Activated naive CD4-positive, alpha-beta T cell treated with anti-CD3 and anti-CD28 coated beads, Interleukin-2, amount 50 U/mL, for 16 hours (primary cell): ENCODE data around the gene SLC35G6.
A peak's percentile ranks its signal among the peaks of the same experiment; 100 is the strongest.
"Not testable (repeated sequence)": the region's sequence is repeated elsewhere in the genome, so short reads cannot be mapped to it uniquely, and the experiment has no call there.

Experiments used
- DNase-seq: peaks from one replicate; pipeline ENCODE4 v3.0.0-alpha.2; 2020

Gene SLC35G6

DNA sequence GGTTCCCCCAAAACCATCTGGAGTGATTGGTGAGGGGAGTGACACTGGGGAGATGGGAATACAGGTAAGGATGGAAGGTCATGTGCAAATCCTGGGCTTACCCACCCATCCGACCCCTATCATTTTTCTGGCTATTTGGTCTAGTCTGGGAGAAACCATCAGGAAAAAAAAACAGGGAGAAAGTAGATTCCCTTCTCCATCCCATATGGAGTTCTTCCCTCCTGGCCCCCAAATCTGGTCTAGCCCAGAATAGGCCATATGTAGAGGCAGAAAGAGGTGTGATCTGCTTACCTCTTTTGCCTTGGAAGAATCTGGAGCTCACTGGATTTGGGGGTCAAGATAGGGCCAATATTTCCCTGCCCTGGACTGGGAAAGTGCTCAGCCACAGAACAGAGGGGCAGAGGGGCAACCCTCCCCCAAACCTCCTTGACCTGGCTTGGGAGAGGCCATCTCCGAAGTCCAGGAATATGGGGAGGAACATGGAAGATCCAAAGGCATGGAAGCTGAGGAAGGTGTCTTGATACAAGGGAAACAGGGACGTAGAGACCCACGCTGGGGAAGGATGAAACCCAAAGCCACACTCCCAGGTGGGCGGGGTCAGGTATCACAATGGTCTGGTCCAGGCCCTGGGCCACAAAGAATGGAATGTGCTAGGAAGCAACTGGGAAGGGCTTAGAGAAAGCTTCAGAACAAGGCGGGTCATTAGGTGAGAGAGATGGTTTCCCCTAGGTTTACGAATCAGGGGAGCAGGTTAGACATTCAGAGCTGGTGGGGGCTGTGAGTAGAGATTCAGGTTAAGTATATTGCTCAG, 20.2 kb upstream of the SLC35G6 start:
- DNase-seq: no peak

- no peak for DNase-seq
Measured at GRCh38 chr17:7462474-7463371, 18.5 kb upstream of the SLC35G6 start.

DNA sequence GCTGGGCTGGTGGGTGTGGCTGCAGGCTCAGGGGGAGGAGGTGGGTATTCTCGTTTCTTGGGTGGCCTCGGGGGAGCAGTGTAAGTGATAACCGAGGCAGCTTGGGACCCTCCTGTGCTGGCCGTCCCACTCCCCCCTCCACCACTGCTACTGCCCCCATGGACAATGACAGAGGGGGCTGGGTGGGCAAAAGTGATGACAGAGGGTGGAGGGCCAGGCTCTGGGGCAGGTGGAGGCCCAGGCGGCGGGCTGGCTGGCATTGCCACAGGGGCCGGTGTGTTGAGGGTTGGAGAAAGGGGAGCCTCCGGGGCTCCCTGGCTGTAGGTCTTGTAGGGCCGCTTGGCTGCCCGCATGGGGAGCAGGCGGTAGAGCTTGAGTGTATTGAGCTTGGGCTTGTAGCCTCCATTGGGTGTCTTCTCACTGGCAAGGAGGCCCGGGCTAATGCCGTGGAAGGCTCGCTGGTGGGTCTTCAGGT, 17.8 kb upstream of the SLC35G6 start:
- no peak for DNase-seq

GRCh38 chr17:7464081-7464480, 17.2 kb upstream of the SLC35G6 start:
- no peak for DNase-seq

- no peak for DNase-seq
Measured at GRCh38 chr17:7465597-7466275, 15.5 kb upstream of the SLC35G6 start.

GRCh38 chr17:7466318-7466638, 15.0 kb upstream of the SLC35G6 start:
- DNase-seq: no peak

DNA sequence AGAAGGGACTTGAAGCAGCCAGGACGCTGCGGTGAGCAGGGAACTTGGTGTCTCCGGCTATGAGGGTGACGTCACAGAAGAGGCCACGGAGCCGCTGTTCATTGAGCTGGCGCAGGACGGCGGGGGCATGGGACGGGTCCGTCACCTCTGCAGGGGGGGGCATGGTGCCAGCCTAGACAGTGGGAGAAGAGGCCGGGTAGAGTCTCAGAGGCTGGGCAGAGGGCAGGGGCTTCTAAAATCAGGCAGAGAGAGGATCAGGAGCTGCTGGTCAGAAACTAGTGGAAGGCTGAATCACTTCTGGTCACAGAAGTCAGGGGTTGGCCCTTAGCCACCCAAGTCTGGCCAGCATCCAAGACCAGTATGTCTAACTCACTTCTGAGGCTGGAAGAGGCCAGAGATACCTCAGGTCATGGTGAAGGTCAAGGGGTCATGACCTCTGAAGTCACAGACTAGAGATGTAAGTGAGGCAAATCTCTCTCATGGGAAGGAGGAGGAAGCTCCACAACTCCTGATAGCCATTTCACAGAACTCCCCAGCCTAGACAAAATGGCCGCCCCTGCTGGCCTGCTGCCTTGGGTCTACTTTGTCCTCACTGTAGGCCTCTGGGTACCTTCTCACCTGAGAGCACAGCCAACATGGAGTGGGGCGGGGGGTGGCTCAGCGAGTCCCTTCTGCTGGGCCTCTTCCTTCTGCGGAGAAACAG, 14.5 kb upstream of the SLC35G6 start:
- DNase-seq: no peak

- DNase-seq: no peak
Measured at GRCh38 chr17:7467498-7467897, 13.7 kb upstream of the SLC35G6 start.

- DNase-seq: no peak
Measured at GRCh38 chr17:7468290-7468689, 13.0 kb upstream of the SLC35G6 start.

- DNase-seq: no peak
Measured at GRCh38 chr17:7468804-7469389, 12.3 kb upstream of the SLC35G6 start.

GRCh38 chr17:7469843-7470242, 11.4 kb upstream of the SLC35G6 start:
- DNase-seq: not testable (repeated sequence)

GRCh38 chr17:7470457-7470973, 10.7 kb upstream of the SLC35G6 start:
- DNase-seq: not testable (repeated sequence)

GRCh38 chr17:7471729-7472128, 9.5 kb upstream of the SLC35G6 start:
- no peak for DNase-seq

DNA sequence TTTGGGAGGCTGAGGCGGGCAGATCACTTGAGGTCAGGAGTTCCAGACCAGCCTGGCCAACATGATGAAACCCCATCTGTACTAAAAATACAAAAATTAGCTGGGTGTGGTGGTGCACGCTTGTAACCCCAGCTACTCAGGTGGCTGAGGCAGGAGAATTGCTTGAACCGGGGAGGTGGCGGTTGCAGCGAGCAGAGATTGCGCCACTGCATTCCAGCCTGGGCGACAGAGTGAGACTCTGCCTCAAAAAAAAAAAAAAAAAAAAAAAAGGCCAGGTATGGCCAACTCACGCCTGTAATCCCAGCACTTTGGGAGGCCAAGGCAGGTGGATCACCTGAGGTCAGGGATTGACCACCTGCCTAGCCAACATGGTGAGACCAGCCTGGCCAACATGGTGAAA, 6.5 kb upstream of the SLC35G6 start:
- not testable (repeated sequence) for DNase-seq

DNA sequence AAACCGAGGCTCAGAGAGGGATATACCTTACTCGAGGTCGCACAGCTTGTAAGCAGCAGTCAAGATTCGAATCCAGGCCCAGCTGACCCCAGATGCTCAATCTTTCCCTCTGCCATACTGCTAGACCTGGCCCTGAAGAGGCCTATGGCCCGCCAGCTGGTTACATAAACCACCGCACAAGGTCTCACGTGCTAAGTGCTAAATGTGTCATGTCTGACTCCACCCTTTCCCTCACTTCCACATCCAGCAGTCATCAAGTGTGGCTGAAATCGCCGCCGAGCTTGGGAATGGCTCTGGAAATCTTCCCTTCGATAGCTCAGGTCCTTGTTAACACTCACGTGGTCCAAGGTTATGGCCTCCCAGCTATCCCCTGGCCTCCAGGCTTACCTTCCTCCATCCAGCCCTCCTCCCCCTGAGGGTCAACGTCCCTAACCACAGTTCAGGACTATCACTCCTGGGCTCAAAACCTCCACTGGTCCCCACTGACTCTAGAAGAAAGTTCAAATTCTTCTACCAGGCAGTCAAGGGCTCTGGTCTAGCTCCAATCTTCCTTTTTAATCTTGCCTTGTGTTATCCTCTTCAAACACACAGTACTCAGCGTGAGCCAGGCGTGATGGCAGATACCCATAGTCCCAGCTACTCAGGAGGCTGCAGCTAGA, 5.4 kb upstream of the SLC35G6 start:
- DNase-seq: no peak

DNA sequence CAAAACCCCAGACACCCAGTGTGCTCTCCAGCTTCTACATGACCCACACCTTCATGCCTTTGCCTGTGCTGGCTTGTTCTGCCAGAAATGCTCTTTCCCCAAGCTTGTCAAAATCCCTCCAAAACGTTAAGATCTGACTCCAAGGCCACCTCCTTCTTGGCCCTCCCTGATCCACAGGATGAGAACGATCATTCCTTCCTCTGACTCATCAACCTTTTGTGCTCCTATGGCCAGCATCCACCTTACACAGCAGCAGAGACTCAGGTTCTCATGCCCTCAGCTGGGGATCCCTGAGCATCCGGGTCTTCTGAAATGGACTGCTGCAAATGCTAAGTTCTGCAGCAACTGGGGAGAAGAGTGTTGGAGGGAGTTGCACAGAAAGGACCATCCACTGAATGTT, 4.8 kb upstream of the SLC35G6 start:
- no peak for DNase-seq

GRCh38 chr17:7476951-7477350, 4.3 kb upstream of the SLC35G6 start:
- no peak for DNase-seq

DNA sequence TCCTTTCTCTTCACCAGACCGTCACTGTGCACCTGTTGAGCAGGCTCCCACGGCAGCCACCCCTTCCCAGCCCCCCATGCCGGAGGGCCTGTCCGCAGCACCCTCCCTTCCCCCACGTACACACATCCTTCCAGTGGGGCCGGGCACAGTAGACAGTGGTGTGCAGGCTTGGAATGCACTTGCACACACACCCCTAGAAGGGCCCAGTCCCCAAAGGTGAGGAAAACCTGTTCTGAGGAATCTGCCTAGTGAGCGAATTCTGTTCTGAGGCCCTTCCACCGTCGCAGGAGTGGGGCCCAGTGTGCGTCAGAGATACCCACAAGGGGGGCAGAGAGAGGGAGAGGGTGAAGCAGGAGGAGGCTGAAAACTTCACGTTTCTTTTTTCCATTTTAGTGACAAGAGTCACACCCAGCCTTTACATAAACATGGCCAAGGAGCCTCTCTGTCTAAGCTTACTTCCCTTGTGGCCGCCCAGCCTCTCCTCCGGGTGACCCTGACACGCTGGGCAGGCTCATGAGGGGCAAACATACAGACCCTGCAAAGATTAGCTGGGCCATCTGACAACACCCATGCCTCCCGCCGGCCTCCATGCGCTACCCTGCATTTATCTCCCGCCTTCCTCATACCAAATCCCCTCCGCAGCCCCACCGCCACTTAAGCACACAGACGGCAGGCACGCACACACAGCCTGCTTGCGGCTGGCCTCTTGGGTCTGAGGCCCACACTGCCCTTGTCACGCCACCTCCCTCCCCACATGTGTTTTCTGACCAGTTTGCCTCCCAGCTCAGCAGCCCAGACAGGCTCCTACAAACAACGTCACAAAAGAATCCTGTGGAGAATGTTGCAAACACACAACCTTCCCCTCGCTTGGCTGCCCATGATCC, 3.6 kb upstream of the SLC35G6 start:
- peak; percentile 40 for DNase-seq

- peak; percentile 56 for DNase-seq
Measured at GRCh38 chr17:7478276-7479212, 2.7 kb upstream of the SLC35G6 start.
